Measurements from ENCODE around the gene HLA-DPA1. TPM values are rescaled to one million over a fixed set of nuclear protein-coding genes. Genes with fewer than 3 reads are reported as not detected.

Gene HLA-DPA1
- total RNA-seq, 4 donors from 2014 or later = 38.2 to 354 (median 131) TPM

DNA sequence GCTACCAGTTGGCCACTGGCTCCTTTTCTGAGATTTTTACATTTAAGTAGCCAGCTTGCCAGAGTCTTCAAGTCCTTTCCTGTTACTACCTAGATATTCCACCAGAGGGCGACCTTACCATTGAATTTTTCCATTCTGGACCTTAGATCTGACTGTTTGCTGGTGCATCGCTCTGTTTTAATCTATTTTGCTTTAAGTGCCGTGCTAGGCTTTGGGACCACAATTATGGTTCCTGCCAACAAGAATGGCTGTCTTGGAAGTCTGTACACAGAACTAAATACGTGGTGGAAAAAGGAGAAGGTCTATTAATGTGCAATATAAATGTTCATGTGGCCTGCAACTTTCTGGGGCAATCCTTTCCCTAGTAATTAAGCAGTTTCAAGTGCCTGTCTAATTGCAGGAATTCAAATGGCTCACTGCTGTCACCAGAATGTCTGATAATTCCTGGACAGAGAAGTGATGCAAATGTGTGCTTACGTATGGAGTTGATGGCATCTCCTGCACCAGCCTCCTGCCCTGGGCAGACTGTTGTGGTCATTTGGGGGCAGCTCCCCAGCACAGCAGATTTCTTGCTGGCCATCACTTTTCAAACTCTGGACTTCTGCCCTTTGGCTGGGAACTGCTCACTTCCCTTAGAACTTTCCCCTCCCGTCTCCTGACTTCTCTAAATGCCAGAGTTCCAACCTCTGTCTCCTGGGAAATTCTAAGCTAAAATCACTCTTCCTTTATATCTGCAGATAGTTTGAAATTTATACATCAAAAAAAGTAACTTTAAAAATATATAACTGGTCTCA is 58.4 kb downstream of the HLA-DPA1 start:
- TF ChIP-seq CTCF (IDR thresholded peaks at IDR 0.05; ENCODE audit: low read depth) = no peak

Other genes starting within 250 kb of the HLA-DPA1 start
- gene TAP2, start 234.9 kb downstream of the HLA-DPA1 start, total RNA-seq = 10 to 100 TPM in 1 of 4 donors, 1 to 10 TPM in 3; 8.4 to 35.8 (median 9.6) TPM
- 10 to 100 TPM; 20.5 to 61.4 (median 49.0) TPM for gene PSMB8, start 229.6 kb downstream of the HLA-DPA1 start, total RNA-seq
- 10 to 100 TPM; 18.3 to 76.9 (median 32.4) TPM for gene TAP1, start 219.9 kb downstream of the HLA-DPA1 start, total RNA-seq
- 10 to 100 TPM; 21.6 to 49.9 (median 30.7) TPM for gene PSMB9, start 219.5 kb downstream of the HLA-DPA1 start, total RNA-seq
- 100 to 1,000 TPM in 1 of 4 donors, 10 to 100 TPM in 3; 27.7 to 199 (median 36.4) TPM for gene HLA-DMB, start 132.6 kb downstream of the HLA-DPA1 start, total RNA-seq
- gene HLA-DMA, start 120.6 kb downstream of the HLA-DPA1 start, total RNA-seq = 100 to 1,000 TPM in 1 of 4 donors, 10 to 100 TPM in 3; 44.7 to 124 (median 69.7) TPM
- gene BRD2, start 105.1 kb downstream of the HLA-DPA1 start, total RNA-seq = 100 to 1,000 TPM in 2 of 4 donors, 10 to 100 TPM in 2; 83.0 to 154 (median 96.1) TPM
- 10 to 100 TPM in 1 of 4 donors, 1 to 10 TPM in 3; 2.1 to 10.9 (median 6.1) TPM for gene HLA-DOA, start 64.1 kb downstream of the HLA-DPA1 start, total RNA-seq
- 100 to 1,000 TPM in 1 of 4 donors, 10 to 100 TPM in 3; 43.9 to 256 (median 83.0) TPM for gene HLA-DPB1, start 2.3 kb upstream of the HLA-DPA1 start, total RNA-seq
- under 1 TPM in 3 of 4 donors, not detected in 1; 0.17 to 0.75 (median 0.66) TPM for gene COL11A2, start 118.8 kb upstream of the HLA-DPA1 start, total RNA-seq
- gene RXRB, start 127.0 kb upstream of the HLA-DPA1 start, total RNA-seq = 10 to 100 TPM; 17.3 to 27.7 (median 24.8) TPM
- gene SLC39A7, start 127.2 kb upstream of the HLA-DPA1 start, total RNA-seq = 10 to 100 TPM; 49.0 to 54.9 (median 52.5) TPM
- 10 to 100 TPM in 3 of 4 donors, 1 to 10 TPM in 1; 5.1 to 22.0 (median 16.2) TPM for gene HSD17B8, start 131.0 kb upstream of the HLA-DPA1 start, total RNA-seq
- gene RING1, start 134.9 kb upstream of the HLA-DPA1 start, total RNA-seq = 10 to 100 TPM in 2 of 4 donors, 1 to 10 TPM in 2; 7.3 to 19.0 (median 10.5) TPM
- 10 to 100 TPM; 27.2 to 59.2 (median 32.7) TPM for gene VPS52, start 198.2 kb upstream of the HLA-DPA1 start, total RNA-seq
- gene RPS18, start 198.4 kb upstream of the HLA-DPA1 start, total RNA-seq = 1,000 to 10,000 TPM; 2,263 to 3,298 (median 2,623) TPM
- gene B3GALT4, start 203.5 kb upstream of the HLA-DPA1 start, total RNA-seq = 10 to 100 TPM in 3 of 4 donors, 1 to 10 TPM in 1; 7.3 to 20.7 (median 16.9) TPM
- gene WDR46, start 215.6 kb upstream of the HLA-DPA1 start, total RNA-seq = 10 to 100 TPM; 40.7 to 62.9 (median 50.6) TPM
- gene PFDN6, start 216.0 kb upstream of the HLA-DPA1 start, total RNA-seq = 10 to 100 TPM; 17.1 to 31.0 (median 23.4) TPM
- 10 to 100 TPM; 16.0 to 45.8 (median 42.5) TPM for gene RGL2, start 225.3 kb upstream of the HLA-DPA1 start, total RNA-seq
- gene TAPBP, start 240.4 kb upstream of the HLA-DPA1 start, total RNA-seq = 10 to 100 TPM; 36.2 to 77.0 (median 50.5) TPM
- gene ZBTB22, start 244.1 kb upstream of the HLA-DPA1 start, total RNA-seq = 10 to 100 TPM in 2 of 4 donors, 1 to 10 TPM in 2; 5.9 to 16.8 (median 9.0) TPM
- 10 to 100 TPM; 26.3 to 47.1 (median 33.5) TPM for gene DAXX, start 249.3 kb upstream of the HLA-DPA1 start, total RNA-seq

Data from subcutaneous adipose tissue (tissue), 4 donors.